Measurements from ENCODE around the gene SAP30L.

Gene SAP30L, protein sequence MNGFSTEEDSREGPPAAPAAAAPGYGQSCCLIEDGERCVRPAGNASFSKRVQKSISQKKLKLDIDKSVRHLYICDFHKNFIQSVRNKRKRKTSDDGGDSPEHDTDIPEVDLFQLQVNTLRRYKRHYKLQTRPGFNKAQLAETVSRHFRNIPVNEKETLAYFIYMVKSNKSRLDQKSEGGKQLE

DNA sequence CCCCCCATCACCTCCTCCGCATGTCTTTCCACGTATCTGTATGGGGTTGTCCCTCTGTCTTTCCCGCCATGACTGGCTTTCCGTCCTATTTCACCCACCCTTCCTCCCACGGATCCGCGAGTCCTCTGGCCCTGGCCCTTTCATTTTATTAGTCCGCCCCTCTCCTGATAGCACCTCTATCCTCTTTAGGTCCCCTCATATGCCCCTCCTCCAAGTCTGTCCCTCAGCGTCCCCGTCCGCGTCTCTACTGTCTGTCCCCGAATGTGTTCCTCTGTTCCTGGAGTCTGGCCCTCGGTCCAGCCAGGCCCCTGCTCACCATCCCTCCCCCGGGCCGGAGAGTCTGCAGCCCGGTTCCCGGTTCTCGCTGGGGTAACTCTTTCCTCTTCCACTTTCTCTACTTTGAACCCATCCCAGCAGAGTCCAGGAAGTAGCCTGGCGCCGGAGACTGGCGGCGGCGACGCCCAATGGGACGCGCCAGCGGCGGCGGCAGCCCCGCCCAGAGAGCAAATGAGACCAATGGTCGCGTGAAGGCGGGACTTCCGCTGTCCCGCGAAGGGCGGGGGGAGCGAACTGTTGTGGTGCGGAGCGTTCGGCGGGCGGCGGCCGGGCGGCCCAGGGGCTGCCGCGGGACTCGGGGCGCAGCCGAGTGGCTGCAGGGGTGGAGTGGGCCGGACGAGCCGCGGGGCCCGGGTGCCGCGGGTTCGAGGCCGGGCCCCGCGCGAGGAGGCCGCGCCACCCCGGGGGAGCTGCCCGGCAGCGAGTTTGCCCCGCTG is at the start of gene SAP30L:
SAP30L (plus strand) TSS at position 576 of the 773 bp plus-strand sequence. CDS start 608 bp downstream, outside the sequence.
- DNase-seq, result peak; percentile 89 to 96 (median 89)

DNA sequence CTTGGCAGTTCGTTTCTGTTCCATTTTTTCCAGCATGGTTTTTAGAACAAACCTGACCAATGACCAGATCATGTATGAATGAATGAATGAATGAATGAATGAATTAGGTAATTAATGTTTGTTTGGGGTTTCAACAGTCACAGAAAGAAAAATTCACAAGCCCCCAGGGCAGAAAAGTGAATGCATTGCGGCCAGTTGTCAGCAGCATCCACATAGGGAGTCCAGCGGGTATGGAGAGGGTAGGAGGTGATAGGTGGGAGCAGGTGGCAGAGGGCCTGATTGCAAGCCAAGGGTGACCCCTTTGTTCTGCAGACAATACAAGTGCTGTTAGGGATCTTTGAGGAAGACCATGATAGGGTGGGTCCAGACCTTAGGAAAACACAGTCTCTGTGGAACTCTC is 49.7 kb upstream of the SAP30L start:
- no peak for DNase-seq

DNA sequence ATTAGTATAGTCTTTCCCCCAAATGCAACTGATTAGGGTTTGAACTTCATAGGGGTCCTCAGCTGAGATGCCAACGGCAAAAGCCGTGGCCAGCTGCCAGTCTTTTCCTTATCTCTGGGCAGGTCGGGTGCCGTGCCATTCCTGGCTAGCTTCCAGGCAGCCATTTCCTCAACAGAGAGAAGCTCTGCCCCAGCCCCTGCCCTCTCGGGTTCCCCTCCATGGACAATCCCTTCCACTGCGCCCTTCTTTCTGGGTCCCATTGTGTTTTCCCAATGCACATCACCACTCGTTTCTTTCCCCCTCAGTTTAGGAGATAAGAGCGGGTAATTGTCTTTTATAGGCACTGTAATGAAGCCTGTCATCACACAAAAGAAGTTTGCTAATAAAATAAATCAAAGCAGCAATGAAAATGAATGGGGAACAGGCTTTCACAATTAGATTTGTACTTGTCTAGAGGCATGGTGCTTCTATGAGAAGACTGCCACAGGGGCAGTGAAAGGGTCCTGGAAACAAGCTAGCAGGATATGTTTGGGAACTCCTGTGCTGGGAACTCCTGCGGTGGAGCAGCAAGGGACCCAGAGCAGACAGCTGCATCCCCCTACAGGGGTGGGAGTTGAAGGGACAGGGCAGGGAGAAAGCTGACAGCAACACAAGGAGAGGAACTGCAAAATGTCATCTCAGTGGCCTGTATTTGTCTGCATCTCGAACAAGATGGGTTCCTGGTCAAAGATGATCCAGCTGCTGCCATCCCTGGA is 48.0 kb upstream of the SAP30L start:
- DNase-seq, result no peak

DNA sequence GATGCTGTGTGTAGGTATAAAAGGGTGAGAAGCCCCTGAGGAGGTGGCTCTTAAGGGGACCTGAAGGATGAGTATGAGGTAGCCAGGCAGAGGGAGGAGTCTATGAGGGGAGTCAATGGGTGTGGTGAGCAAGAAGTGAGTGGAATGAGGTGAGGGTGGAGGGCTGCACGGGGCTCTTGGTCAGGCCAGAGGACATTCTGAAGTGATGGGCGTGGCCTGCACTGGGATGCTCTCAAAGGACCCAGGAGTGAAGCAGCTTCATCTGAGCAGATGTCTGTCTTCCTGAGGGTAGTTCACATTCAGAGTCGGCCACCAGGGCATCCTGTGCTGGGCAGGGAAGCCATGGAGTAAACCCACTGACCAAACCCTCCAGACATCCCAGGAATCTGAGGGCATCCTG is 45.1 kb upstream of the SAP30L start:
- DNase-seq, result no peak

DNA sequence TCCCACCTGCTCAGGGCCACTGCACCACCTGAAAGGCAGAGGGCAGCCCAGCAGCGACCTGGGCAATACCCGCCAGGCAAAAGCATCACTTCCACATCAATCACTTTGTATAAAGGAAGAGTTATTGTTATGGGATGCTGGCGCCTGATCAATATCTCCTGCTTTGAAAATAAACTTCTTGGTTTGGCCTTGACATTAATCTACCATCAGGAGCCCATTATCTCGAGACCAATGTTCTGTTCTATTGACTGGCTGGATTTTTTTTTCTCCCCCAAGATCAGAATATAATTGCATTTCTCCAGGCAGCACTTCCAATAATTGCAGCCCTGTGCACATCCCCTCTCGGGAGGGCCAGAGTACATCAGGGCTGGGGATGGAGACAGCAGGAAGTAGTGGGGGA is 44.4 kb upstream of the SAP30L start:
- no peak for DNase-seq

DNA sequence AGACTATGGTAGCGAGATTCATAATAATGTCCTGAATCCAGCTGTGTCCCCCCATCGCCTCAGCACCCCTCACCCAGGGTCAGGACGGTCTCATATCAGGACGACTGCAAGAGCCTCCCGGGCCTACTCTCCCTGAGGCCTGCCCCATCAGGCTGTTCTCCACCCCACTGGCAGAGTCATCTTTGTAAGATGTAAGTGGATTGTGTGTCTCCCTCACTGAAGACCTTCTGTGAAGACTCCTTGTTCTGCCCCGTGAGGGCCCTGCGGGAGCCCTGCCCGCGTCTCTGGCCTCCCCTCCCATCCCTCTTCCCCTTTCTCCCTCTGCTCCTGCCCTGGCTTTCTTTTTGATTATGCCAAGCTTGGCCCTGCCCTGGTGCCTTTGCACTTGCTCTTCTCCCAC is 43.9 kb upstream of the SAP30L start:
- DNase-seq, result no peak

DNA sequence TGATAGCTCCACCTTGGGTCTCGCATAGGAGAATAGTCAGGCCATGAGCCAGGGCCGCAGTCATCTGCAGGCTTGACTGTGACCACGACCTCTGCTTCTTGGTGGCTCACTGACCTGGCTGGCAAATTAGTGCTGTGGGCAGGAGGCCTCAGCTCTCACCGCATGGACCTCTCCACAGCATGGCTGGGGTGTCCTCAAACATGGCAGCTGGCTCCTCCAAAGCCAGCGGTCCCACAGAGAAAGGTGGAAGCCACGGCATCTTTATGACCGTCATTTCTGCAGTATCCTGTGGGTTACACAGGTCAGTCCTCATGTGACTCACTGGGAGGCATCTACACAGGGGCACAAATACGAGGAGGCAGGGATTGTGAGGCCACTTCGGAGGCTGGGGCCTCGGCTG is 43.2 kb upstream of the SAP30L start:
- DNase-seq, result no peak

DNA sequence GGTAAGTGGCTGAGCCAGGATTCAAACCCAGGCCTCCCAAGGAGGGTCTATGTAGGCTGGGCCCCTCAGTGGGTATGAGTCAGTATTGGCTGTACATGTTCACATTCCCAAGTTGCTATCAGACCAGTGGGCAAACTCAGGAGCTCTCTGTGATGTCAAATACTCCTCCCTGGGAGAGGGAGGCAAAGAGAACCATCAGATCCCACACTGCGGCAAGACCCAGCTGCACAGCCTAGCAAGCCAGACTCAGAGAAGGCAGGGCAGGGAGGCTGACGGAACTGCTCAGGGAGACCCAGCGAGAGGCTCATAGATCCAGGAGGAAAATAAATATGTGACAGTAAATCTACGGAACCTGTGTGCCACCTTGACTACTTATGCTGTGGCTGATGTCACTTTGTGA is 42.6 kb upstream of the SAP30L start:
- no peak for DNase-seq

DNA sequence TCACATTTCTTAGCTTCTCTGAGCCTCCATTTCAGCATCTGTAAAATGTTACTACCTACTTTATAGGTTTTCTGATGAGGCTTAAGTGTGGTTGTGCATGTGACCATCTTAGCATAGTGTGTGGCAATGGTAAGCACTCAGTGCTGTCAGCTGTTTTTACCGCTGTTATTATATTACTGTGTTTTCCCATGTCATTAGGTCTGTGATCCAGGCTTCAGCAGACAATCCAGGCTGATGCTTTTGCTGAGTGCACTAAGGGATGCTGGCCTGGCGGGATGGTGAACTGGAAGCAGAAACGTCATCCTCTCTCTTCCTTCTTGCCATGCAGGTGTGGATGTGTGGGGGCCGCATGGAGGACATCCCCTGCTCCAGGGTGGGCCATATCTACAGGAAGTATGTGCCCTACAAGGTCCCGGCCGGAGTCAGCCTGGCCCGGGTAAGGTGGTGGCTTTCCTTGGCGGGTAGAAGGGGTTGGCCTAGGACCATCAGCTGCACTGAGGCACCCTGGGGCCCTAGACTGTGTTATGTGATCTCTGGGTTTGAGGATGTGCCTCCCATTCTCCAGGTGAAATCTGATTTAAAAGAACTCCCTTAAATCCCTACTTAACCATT is 41.9 kb upstream of the SAP30L start:
- no peak for DNase-seq

DNA sequence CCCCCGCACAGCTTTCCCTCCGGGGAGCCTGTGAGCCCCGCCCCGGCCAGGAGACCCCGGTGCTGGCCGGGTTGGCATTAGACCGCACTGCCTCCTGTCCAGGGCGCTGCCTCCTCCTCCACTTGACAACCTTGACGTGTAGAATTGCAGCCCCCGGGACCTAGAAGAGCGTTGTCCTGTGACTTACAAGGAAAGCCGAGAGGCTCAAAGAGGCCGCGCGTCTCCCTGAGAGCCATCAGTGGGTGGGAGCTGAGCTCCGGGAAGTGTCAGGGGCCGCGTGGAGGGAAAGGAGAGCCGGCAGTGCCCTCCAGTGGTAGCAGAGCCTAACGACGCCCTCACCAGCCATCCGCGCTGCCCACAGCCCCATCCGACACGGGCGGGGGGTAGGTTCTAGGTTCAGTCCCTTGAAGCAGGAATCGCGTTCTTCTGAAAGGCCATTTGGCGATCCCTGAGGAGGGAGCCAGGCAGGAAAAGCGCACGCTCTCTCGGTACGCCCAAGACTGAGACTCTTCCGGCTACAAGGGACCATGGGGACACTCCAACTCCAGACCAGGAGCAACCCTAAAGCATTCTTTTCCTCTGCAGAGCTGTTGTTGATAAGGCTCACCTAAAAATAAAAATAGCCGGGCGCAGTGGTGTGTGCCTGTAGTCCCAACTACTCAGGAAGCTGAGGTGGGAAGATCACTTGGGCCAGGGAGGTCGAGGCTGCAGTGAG is 40.6 kb upstream of the SAP30L start:
- DNase-seq, result peak; percentile 28 to 56 (median 54)

DNA sequence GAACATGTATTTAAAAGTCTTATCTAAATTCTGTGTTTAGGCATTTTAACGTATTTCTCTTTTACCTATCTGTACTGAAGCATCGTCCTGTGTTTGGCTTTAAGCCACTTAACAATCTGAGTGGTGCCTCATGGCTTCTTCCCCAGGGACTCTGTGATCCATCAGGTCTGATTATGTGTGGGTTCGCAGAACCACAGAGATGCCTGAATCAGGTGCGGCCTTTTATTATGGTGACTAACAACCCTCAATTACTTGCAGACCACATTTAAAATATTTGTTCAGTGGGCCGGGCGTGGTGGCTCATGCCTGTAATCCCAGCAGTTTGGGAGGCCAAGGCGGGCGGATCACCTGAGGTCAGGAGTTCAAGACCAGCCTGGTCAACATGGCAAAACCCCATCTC is 39.6 kb upstream of the SAP30L start:
- DNase-seq, result no peak

DNA sequence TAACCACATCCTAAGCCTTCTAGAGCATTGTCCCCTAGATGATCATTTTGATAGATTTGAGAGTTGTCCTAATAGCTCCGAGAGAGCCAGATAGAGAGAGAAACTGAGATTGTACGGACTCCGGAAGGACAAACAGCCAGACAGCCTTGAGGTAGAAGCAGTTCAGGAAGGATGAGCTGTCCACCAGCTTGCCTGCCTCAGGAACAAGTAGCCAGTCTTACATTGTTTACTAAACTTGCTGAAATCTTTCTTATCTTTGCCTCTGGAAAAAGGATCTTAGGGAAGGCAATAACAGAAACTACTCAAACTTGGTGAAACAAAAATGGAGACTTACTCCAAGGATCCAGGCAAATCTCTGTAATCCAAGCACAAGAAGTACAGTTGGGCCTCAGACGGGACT is 39.0 kb upstream of the SAP30L start:
- DNase-seq, result no peak

DNA sequence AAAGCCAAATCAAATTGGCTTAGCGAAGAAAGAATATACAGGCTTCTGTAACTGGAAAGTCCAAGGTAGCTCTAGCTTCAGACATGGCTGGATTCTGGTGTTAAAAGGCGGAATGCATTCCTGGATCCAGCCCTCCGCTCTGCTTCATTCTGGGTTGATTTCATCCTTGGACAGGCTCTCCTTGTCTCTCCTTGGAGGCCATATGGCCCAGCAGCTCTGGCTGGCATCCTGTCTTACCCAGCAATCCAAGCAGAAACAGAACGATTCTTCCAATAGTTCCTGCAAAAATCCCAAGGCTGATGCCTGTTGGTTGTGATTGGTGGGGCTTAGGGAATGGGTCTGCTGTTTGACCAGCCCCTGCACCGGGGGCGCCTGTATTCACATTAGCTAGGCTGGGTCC is 37.0 kb upstream of the SAP30L start:
- no peak for DNase-seq

DNA sequence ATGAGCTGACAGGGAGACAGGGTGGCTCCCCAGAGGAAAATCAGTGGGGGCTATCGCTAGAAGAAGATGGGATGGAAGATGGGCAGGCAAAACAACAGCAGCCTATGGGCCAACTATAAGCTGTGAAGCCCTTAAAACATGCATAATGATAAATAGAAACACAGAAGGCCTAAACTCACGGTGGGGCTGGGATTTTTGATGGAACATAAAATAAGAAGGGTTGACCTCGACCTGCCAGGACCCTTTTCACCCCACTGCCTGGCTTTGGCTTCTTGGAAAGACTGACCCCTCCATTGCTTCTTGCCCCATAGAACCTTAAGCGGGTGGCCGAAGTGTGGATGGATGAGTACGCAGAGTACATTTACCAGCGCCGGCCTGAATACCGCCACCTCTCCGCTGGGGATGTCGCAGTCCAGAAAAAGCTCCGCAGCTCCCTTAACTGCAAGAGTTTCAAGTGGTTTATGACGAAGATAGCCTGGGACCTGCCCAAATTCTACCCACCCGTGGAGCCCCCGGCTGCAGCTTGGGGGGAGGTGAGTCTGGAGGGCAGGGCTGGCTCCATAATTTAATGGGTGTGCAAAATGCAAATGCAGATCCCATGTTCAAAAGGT is 36.5 kb upstream of the SAP30L start:
- no peak for DNase-seq

DNA sequence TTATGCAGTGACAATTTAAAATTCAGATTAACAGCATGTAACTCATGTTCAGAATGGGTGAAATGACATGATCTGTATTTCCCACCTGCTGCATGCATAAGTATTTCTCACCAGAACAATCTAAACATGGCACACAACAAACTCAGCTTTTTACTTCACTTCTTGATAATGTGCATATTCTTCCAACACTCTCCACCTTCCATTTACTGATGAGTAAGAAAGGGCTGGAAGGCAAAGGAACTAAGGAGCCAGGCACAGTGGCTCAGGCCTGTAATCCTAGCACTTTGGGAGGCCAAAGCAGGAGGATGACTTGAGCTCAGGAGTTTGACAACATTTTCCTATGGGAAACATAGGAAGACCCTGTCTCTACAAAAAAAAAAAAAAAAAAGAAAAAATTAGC is 35.8 kb upstream of the SAP30L start:
- no peak for DNase-seq

DNA sequence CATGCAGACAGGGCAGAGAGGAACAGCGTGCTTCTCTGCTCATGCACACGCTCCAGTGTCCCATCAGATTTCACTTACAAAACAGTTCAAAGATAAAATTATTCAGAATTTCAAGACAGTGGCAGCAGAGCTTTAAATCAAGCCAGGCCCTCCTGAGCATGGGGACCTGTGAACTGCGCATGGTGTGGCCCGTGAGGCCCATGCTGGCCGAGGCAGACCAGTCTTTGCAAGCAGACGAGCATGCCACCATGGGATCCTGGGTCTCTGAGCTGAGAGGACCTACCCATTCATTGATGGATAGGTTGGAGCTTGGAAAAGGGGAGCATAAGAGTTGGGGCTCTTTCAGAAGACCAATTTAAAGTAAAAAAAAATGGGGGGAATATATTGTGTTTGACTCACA is 35.0 kb upstream of the SAP30L start:
- DNase-seq, result no peak

DNA sequence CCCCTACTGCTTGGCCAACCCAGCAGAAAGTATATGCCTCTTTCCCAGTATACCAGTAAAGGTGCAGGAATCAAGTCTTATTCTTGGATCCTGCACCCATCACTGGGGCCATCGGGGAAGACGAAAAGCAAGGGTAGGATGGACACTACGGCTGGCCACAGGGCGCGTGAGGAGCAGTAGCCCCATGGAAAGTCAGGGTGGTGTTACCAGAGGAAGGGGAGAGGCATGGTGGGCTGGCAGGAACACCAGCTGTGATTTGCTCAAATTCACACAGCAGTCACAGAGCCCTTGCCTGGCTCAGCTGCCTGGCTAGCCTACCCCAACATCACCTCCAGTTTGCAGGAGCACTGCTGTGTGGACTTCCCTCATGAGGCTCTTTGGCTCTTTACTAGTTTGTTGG is 34.5 kb upstream of the SAP30L start:
- DNase-seq, result no peak

DNA sequence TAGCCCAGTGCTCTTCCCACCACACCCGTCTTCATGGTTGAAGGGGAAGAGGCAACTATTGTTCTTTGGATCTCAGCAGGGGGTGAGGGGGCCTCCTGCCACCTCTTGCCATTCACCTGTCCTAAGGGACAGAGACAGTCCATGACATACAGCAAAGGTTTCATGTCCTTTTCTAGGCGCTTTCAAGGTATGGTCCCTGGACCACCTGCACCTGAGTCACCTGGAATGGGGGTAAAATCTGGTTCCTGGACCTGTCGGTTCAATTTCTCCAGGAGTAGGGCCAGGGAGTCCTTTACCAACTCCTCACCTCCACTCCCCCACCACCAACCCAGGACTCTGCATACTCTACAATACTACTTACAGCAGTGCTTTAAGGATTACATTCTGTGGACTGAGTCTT is 33.5 kb upstream of the SAP30L start:
- DNase-seq, result no peak

DNA sequence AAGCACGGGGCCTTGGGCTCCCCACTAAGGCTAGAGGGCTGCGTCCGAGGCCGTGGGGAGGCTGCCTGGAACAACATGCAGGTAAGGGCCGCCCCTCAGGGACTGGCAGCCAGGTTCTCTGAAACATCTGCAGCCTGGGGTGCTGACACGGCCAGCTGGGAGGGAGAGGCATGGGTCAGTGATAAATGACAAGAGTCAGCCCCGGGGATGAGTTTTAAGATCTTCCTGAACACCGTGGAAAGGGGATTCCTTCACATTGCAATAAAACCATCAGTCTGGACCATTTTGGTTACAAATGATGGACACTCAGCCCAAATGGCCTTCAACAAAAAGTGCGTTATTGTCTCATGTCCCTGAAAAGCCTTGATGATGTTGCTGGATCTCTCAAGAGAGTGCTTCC is 32.9 kb upstream of the SAP30L start:
- DNase-seq, result no peak

DNA sequence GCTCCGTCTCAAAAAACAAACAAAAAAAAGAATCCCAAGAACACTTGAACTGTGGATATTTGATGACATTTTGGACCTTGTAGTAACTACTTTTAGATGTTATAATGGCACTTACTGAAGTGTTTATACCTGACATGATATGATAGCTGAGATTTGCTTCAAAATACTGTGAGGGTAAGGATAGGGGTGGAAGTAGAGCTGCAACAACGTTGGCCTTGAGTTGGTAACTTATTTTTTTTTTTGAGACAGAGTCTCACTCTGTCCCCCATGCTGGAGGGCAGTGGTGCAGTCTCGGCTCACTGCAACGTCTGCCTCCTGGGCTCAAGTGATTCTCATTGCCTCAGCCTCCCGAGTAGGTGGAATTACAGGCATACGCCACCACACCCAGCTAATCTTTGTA is 30.7 kb upstream of the SAP30L start:
- DNase-seq, result no peak

DNA sequence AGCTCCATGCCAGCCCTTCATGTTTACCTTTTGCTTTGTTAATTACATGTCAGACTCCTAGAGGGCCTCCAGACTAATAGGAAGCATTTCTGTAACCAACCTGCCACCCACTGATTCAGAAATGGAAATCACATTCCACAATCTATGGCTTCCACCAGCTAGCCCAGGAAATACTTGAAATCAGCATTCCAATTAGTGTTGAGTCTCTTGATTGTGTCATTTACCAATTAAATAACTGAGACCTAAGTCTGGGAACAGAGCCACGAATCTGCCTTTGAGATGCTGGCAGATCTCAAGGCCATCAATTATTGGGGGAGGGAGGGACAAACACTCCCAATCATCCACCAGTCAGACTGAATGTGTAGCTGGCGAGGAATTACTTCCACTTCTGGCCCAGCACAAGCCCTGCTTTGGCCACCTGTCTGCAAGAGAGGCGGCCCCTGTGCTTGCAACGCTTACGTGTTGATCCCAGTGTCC is 27.4 kb upstream of the SAP30L start:
- DNase-seq, result no peak

DNA sequence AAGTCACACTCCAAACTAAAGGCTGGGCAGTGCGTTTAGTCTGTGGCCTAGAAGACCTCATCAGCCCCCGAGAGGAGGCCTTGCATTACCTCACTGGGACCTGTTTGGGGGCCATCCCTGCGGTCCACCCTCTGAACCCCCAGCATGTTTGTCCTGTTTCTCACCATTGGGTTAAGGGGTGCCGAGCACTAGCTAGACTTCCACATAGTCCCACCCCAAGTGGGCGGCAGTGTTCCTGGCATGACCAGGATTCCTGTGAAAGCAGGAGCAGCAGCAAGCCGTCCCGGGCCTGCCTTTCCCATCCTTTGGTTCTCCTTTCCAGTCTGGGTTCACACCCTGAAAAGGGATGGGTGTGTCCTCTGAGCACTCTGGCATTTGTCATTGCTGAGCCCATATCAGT is 26.6 kb upstream of the SAP30L start:
- no peak for DNase-seq
